Esophagus muscularis mucosa (tissue), 4 donors: ENCODE data around the gene CPNE6.

Source experiments
- EP300 ChIP-seq: sonication (generic); formaldehyde crosslinking; IDR thresholded peaks from one replicate; pipeline ENCODE4 v1.6.1; 2017; ENCODE audit warnings: antibody characterized with exemption
- POLR2A ChIP-seq: fragments of 450-650 bp; IDR thresholded peaks from one replicate; pipeline ENCODE4 v1.6.1; 2017; ENCODE audit warnings: antibody characterized with exemption, moderate library complexity, mild to moderate bottlenecking, low read depth
- POLR2AphosphoS5 ChIP-seq, 2 donors: sonication (generic); formaldehyde crosslinking; IDR thresholded peaks; one replicate each; pipeline ENCODE4 v1.6.1; 2017; ENCODE audit warnings: antibody characterized with exemption in 2 of 2
- TF ChIP-seq, protein P1 (sequence below), 3 experiments: fragments of 200-600 bp in 2 of 3; fragments of 450-650 bp in 1 of 3; sonication (generic) in 2 of 3; IDR thresholded peaks; one replicate each; pipeline ENCODE4 v1.5.1; 2017 to 2019; ENCODE audit warnings: antibody characterized with exemption in 3 of 3, mild to moderate bottlenecking in 2 of 3, moderate library complexity in 1 of 3

DNA sequence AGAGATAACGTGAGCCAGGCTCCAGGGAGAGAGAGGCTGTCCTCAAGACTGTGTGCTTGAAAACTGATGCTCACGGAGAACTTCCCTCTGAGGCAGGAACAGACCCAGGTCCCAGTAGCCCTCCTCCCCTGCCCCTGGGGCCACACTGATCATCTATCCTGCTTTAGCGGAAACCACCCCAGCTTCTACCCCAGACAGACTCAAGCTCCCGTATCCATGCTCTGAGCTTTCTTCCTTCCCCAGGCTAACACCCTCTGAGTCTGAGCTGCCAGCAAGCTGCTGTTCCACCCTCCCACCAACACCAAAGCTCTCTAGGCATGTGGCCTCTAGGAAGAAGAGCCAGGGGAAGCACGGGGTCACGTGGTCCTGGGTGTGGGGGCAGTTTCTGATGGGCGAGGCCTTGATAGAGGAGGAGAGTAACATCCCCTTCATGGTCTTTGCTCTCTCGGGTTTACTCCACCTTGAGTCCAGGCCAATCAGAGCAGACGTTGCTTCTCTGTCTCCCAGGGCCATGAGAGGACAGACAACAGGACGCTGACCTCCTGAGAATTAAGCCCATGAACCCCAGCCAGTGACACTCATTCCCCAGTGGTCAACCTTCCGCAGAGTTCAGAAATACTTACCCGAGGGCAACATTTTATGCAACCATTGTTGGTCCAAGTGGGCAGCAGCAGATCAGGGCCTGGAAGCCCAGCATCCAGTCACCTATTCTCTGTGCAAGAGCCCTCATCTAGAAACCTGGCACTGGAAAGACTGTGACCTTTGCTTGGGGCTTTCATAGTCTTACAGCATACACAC is 24.1 kb downstream of the CPNE6 start:
- TF ChIP-seq, protein P1, sequence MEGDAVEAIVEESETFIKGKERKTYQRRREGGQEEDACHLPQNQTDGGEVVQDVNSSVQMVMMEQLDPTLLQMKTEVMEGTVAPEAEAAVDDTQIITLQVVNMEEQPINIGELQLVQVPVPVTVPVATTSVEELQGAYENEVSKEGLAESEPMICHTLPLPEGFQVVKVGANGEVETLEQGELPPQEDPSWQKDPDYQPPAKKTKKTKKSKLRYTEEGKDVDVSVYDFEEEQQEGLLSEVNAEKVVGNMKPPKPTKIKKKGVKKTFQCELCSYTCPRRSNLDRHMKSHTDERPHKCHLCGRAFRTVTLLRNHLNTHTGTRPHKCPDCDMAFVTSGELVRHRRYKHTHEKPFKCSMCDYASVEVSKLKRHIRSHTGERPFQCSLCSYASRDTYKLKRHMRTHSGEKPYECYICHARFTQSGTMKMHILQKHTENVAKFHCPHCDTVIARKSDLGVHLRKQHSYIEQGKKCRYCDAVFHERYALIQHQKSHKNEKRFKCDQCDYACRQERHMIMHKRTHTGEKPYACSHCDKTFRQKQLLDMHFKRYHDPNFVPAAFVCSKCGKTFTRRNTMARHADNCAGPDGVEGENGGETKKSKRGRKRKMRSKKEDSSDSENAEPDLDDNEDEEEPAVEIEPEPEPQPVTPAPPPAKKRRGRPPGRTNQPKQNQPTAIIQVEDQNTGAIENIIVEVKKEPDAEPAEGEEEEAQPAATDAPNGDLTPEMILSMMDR (IDR thresholded peaks at IDR 0.05) = no peak
- no peak for TF ChIP-seq POLR2A
- peak in 1 of 2 donors; percentile 64 for TF ChIP-seq POLR2AphosphoS5 (IDR thresholded peaks at IDR 0.05)
- TF ChIP-seq EP300 = no peak
